BLaER1 (cell line): ENCODE measurements around the gene ALG12.

Source experiments
- H3K27ac ChIP-seq: shearing (Covaris generic); formaldehyde crosslinking; 2 replicates; pipeline ENCODE4 v1.8.1; 2022
- H3K27me3 ChIP-seq: shearing (Covaris generic); formaldehyde crosslinking; 2 replicates; pipeline ENCODE4 v1.8.1; 2022
- H3K36me3 ChIP-seq: shearing (Covaris generic); formaldehyde crosslinking; 2 replicates; pipeline ENCODE4 v1.8.1; 2022
- H3K4me1 ChIP-seq: shearing (Covaris generic); formaldehyde crosslinking; 2 replicates; pipeline ENCODE4 v1.8.1; 2022
- H3K4me2 ChIP-seq: shearing (Covaris generic); formaldehyde crosslinking; 2 replicates; pipeline ENCODE4 v1.8.1; 2022
- H3K4me3 ChIP-seq: shearing (Covaris generic); formaldehyde crosslinking; 2 replicates; pipeline ENCODE4 v1.8.1; 2022
- H3K9ac ChIP-seq: shearing (Covaris generic); formaldehyde crosslinking; 2 replicates; pipeline ENCODE4 v1.8.1; 2022
- H3K9me3 ChIP-seq: shearing (Covaris generic); formaldehyde crosslinking; 2 replicates; pipeline ENCODE4 v1.8.1; 2022
- H4K20me1 ChIP-seq: shearing (Covaris generic); formaldehyde crosslinking; 2 replicates; pipeline ENCODE4 v1.8.1; 2022
- Cebpa-rat ChIP-seq: shearing (Covaris generic); IDR thresholded peaks from 2 replicates; pipeline ENCODE4 v1.8.1; 2022

Gene ALG12

DNA sequence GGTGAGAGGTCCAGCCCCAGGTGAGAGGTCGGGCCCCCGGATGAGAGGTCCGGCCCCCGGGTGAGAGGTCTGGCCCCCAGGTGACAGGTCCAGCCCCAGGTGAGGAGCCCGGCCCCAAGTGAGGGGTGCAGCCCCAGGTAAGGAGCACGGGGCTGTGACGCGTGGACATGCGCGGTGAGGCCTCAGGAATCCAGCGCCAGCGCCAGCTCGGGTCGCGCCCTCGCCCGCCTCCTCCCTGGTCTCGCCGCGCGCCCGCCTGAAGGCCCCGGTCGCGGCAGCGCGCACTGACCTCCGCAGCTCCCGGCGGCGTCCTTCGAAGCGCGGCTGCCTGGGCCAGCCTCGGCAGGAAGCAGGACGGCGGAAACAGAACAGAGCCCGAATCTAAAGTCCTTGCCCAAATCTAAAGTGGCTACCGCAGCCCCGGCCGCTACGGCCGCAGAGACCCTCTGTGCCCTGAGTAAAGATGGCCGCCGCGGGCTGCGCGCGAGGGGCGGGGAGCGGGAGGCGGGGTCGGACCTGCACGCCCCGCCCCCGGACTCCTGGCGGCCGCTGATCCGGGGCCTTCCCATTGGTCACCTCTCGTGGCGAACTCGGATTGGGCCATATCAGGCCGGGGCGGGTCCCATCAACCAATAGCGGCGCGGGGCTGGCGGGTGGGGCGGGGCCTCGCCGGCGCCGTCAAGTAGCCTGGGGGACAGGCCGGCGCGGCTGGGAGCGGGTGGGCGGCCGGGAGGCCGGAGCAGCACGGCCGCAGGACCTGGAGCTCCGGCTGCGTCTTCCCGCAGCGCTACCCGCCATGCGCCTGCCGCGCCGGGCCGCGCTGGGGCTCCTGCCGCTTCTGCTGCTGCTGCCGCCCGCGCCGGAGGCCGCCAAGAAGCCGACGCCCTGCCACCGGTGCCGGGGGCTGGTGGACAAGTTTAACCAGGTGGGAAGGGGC lies at the start of gene ALG12, which contains the start of gene CRELD2:
ALG12 (minus strand) TSS at position 465 of the 937 bp plus-strand sequence. CDS start 4,673 bp downstream, outside the sequence.
CRELD2 (plus strand) TSS at position 661 of the 937 bp plus-strand sequence; CDS start at position 797, 136 bp downstream.
- peaks cover 40% of the 10 kb centered on the region for H4K20me1 ChIP-seq
- H3K4me1 ChIP-seq, result peaks cover 56% of the 10 kb centered on the region
- peak within 1 kb of the TSS; percentile 91 for H3K27ac ChIP-seq
- no peaks in the 10 kb centered on the region for H3K9me3 ChIP-seq
- no peaks in the 10 kb centered on the region for H3K27me3 ChIP-seq
- no peak for TF ChIP-seq Cebpa-rat
- H3K9ac ChIP-seq, result peak within 1 kb of the TSS; percentile 94
- H3K4me3 ChIP-seq, result peak within 1 kb of the TSS; percentile 81
- H3K36me3 ChIP-seq, result peaks cover 33% of the 10 kb centered on the region
- H3K4me2 ChIP-seq, result peak within 1 kb of the TSS; percentile 95

- Histone ChIP-seq H3K4me2 (peak overlapping the region; percentile 100), H3K9me3 (no peaks in the 10 kb centered on the region), H3K27me3 (peaks cover 21% of the 10 kb centered on the region), H3K4me1 (peaks cover 81% of the 10 kb centered on the region), H3K9ac (no peak overlapping the region), H3K36me3 (peaks cover 23% of the 10 kb centered on the region), H3K4me3 (peak overlapping the region; percentile 31; the same call in 1 of the 2 replicates), H4K20me1 (peaks cover 89% of the 10 kb centered on the region), H3K27ac (peak overlapping the region; percentile 53; the same call in 1 of the 2 replicates)
- no peak for TF ChIP-seq Cebpa-rat
Observed at GRCh38 chr22:49967706-49968208, 49.5 kb upstream of the ALG12 start.

DNA sequence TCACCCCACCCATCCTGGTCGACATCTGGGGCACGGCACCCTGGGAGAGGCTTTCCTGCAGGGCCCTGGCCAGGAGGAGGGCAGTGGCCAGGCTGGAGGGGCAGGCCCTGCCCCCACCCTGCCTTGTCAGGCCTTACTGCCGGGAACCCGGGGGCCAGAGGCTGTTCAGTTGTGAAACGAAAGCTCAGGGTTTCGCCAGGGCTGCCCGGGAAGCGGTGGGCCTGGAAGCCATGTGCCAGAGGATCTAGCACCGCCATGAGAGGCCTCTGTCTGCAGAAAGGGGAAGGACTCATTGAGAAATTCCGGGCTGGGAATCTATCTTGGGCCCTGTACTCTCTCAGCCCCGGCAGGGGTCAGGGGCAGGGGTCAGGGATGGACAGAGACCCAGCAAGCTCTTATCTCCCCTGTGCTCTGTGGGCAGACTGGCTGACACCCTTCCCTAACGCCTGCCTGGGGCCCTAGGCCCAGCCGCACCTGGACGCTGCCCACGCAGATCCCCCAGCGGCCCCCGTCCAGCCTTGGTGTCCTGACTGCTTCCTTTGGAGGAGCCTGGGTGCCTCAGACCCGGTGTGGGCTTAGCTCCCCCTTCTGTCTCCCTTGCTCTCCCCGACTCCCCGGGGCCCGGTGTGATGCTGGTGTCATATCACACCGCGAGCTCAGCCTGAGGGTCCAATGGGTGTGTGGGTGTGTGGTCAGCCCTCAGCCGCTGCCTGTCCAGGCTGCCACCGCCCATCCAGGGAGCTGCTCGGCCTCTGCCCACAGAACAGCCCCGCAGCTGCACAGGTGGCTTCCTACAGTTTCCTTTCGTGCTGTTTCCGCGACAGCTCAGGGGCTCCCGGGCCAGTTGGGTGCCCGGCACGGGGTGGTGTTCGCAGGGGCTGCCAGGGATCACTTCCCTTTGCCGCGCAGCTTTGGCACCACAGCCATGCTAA lies 48.8 kb upstream of the ALG12 start:
- Histone ChIP-seq H4K20me1 (peaks cover 94% of the 10 kb centered on the region), H3K9me3 (no peaks in the 10 kb centered on the region), H3K9ac (peak overlapping the region; percentile 63; the same call in 1 of the 2 replicates), H3K27ac (peak overlapping the region; percentile 53), H3K27me3 (peaks cover 14% of the 10 kb centered on the region), H3K4me1 (peaks cover 82% of the 10 kb centered on the region), H3K36me3 (peaks cover 28% of the 10 kb centered on the region), H3K4me3 (peak overlapping the region; percentile 31; the same call in 1 of the 2 replicates), H3K4me2 (peak overlapping the region; percentile 100)
- no peak for TF ChIP-seq Cebpa-rat

DNA sequence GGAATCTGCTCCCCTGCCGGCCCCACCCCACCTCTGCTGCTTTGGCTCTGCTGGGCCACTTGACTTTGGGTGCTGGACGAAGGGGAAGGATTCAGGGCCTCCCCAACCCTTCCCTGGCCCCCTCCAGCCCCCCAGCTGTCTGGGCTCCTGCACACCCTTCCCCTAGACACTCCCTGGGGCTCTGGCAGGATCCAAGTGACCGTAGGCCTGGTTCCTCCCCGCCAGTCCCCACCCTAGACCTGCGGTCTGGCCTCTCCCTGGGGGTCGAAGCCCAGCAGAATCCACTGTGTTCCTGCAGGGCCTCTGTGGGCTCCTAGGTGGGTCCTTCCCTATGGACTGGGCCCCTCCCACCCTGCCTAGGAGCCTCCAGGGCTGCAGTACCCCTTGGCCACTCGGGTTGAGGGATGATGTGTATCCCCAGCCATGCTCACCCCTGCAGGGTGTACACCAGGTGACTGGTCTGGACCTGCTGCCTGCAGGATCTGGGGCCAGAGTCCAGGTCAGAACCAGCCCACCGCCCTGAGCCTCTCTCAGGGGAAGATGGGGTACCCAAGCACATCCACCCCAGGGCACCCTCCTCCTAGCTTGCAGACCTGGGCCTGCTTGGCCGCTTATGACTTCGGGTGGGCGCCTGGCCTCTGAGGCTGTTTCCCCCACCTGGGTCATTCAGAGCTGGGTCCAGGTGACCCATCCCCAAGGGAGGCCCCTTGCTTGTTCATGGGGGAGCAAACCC lies 48.0 kb upstream of the ALG12 start:
- H3K9ac ChIP-seq, result 0 out of 2 replicates have a peak overlapping the region, but pooled peaks have one; percentile 10
- H3K27me3 ChIP-seq, result peaks cover 6% of the 10 kb centered on the region; the same call in 1 of the 2 replicates
- H3K27ac ChIP-seq, result peak overlapping the region; percentile 53; the same call in 1 of the 2 replicates
- no peaks in the 10 kb centered on the region for H3K9me3 ChIP-seq
- peaks cover 74% of the 10 kb centered on the region for H3K4me1 ChIP-seq
- H3K4me2 ChIP-seq, result peak overlapping the region; percentile 100
- no peak overlapping the region for H3K4me3 ChIP-seq
- peaks cover 34% of the 10 kb centered on the region for H3K36me3 ChIP-seq
- H4K20me1 ChIP-seq, result peaks cover 94% of the 10 kb centered on the region
- TF ChIP-seq Cebpa-rat, result no peak

DNA sequence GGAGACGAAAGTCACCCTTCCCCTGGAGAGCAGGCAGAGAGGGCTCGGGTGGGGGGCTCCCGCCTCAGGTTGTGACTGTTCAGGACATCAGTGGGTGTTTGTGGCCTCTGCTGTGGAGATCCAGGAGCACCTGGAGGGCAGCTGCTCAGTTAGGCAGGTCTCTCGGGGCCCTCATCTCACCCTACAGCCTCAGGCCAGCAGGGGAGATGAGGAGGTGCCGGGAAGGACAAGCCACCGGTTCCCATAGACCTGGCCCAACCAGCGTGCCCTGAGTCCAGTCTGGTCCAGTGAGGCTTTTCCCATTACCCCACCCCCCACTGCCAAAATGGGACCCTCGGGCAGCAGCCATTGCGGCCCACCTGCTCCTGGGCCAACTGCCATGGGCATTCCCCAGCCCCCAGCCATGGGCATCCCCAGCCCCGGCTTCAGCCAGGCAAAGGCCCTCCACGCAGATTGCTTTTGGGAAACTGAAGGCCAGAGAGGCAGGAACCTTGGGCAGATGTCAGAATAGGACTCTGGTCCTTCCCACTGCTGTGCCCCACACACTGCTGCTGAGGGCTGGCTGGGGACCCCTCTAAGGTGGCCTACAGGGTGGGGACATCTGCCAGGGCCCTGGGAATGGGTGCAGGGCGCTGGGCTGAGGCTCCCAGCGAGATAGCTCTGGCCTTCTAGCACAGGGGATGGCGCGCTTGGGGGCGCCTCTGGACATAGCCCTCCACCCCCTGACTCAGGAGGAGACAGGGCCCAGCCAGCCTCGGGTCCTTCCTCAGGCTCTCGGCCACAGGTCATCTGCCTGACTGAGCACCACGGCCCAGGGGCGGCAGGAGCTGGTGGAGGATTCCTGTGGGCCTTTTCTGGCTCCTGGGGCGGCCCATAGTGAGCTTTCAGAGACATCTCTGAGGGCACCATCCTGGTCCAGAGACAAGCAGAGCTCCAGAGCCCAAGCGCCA lies 47.1 kb upstream of the ALG12 start:
- Histone ChIP-seq H3K27ac (0 out of 2 replicates have a peak overlapping the region, but pooled peaks have one; percentile 35), H3K27me3 (no peaks in the 10 kb centered on the region; the same call in 1 of the 2 replicates), H3K4me1 (peaks cover 66% of the 10 kb centered on the region), H3K9me3 (no peaks in the 10 kb centered on the region), H3K36me3 (peaks cover 34% of the 10 kb centered on the region), H4K20me1 (peaks cover 97% of the 10 kb centered on the region), H3K4me2 (peak overlapping the region; percentile 100), H3K4me3 (peak overlapping the region; percentile 18; the same call in 1 of the 2 replicates), H3K9ac (peak overlapping the region; percentile 16; the same call in 1 of the 2 replicates)
- no peak for TF ChIP-seq Cebpa-rat

DNA sequence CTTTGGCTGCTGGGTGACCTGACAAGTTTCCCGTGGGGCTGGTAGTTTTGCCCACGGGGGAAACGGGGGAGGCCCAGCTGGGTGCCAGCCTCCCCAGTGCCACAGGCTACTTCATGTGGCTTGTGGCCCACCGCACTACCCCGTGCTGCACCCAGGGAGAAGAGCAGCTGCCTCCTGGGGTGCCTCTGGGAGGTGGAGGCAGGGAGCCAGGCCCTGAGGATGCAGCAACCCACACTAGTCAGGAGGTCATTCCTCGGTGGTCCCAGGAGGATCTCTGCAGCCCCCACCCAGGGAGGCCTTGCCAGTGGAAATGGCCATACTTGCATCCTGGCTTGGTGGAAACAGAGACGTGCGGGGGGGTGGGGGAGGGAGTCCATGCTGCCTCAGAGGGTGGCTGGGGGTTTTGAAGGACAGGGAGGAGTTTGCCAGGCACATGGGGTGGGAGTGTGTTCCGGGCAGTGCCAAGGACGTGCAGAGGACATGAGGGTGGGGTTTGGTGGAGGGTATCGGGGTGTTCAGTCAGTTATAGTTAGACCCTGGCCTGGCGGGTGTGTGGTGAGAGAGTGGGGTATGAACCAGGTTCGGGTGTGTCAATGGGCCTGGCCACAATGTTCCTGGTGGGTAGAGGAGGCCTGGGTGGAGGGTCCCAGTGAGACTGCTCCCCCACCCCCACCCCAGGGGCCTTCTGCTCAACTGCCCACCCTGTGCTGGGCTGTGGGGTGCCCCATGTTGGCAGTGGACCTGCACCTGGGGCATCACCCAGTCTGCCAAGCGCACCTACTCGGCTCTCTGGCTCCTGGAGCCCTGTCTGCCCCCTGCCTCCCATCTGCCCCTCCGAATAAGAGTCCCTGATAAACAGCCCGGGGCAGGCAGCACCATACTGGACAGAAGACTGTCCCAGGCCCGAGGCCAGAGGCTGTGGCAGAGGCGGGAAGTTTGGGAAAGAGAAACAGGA lies 46.2 kb upstream of the ALG12 start:
- no peak for TF ChIP-seq Cebpa-rat
- Histone ChIP-seq H4K20me1 (peaks cover 88% of the 10 kb centered on the region), H3K36me3 (peaks cover 34% of the 10 kb centered on the region), H3K4me2 (peak overlapping the region; percentile 100), H3K9ac (peak overlapping the region; percentile 63; the same call in 1 of the 2 replicates), H3K27me3 (no peaks in the 10 kb centered on the region), H3K27ac (no peak overlapping the region), H3K4me3 (peak overlapping the region; percentile 93; the same call in 1 of the 2 replicates), H3K9me3 (no peaks in the 10 kb centered on the region), H3K4me1 (peaks cover 65% of the 10 kb centered on the region)

DNA sequence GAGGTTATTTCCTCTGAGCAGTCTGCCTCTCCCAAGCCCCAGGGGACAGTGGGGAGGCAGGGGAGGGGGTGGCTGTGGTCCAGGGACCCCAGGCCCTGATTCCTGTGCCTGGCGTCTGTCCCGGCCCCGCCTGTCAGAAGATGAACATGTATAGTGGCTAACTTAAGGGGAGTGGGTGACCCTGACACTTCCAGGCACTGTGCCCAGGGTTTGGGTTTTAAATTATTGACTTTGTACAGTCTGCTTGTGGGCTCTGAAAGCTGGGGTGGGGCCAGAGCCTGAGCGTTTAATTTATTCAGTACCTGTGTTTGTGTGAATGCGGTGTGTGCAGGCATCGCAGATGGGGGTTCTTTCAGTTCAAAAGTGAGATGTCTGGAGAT lies 45.4 kb upstream of the ALG12 start:
- Histone ChIP-seq H4K20me1 (peaks cover 80% of the 10 kb centered on the region), H3K9me3 (no peaks in the 10 kb centered on the region), H3K4me1 (peaks cover 73% of the 10 kb centered on the region), H3K27me3 (no peaks in the 10 kb centered on the region), H3K9ac (peak overlapping the region; percentile 63), H3K36me3 (peaks cover 34% of the 10 kb centered on the region), H3K4me3 (peak overlapping the region; percentile 93), H3K4me2 (peak overlapping the region; percentile 100), H3K27ac (no peak overlapping the region)
- TF ChIP-seq Cebpa-rat, result no peak
